H1 (cell line): ENCODE measurements around the gene CAPN3. TPM values are rescaled to one million over a fixed set of nuclear protein-coding genes. Genes with fewer than 3 reads are reported as not detected.

Experiments used
- SRF ChIP-seq: IDR thresholded peaks from 2 replicates; pipeline ENCODE4 v1.6.1; 2011; ENCODE audit warnings: mild to moderate bottlenecking, low read depth, low read length, moderate library complexity
- polyA plus RNA-seq, 7 experiments: library from polyadenylated mRNA; depleted of rRNA in 3 of 7; stranded (reverse) in 5 of 7; unstranded in 2 of 7; fragments of >200 nt in 5 of 7; fragments of 200-250 nt in 2 of 7; gene quantifications; 1 replicate in 5 of 7; 2 replicates in 1 of 7; 4 replicates in 1 of 7; pipeline versions ENCODE4 v1.2.1 to v1.2.3, GENCODE V29; 2011 to 2013; ENCODE audit warnings: missing spikeins in 2 of 7, mixed read lengths in 2 of 7
- total RNA-seq: library from RNA; stranded (reverse); fragmentation: NEBNext Ultra II Directional; extraction: Animal tissue kit (Norgen Biotek cat#: 25700); gene quantifications from 2 replicates; pipeline ENCODE4 v1.2.1, GENCODE V29; 2021
- TF ChIP-seq, protein P1 (sequence below): IDR thresholded peaks from 2 replicates; pipeline ENCODE4 v1.6.1; 2012; ENCODE audit warnings: low read length, inconsistent platforms

The CAPN3 gene
- total and polyA plus RNA-seq, 2 of the 8 experiments (the other 6 are each of a cell fraction or from before 2014, with no cell fraction given): 0.80 to 2.1 TPM

DNA sequence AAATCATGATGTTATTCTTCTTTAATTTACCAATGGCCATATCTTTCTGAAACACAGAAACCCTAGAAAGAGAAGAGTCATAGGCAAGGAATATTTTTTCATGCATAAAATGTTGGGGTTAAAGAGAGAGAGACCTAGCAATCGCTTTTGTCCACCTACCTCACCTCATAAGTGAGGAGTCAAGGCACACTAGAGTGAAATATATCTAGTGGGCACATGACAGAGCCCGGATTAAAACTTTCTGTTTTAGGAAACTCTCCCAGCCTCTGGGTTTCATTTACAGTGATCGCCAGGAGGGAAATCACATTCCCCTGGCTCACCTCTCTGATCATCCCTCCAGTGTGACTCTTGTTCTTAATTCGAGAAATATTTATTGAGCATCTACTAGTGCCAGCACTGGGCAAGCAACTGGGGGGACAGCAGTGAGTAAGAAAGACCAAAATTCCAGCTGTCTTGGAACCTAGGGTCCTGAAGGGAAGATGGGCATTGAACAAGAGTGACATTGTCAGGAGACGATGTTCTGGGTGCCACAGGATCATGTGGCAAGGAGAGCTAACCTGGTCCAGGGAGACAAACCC, 1.3 kb downstream of the CAPN3 start (continued):
- no peak for TF ChIP-seq SRF
- TF ChIP-seq, protein P1, sequence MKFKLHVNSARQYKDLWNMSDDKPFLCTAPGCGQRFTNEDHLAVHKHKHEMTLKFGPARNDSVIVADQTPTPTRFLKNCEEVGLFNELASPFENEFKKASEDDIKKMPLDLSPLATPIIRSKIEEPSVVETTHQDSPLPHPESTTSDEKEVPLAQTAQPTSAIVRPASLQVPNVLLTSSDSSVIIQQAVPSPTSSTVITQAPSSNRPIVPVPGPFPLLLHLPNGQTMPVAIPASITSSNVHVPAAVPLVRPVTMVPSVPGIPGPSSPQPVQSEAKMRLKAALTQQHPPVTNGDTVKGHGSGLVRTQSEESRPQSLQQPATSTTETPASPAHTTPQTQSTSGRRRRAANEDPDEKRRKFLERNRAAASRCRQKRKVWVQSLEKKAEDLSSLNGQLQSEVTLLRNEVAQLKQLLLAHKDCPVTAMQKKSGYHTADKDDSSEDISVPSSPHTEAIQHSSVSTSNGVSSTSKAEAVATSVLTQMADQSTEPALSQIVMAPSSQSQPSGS: no peak
